HG02970 (cell line): Measurements from ENCODE around the gene MTO1.
"Not testable (repeated sequence)": the region's sequence is repeated elsewhere in the genome, so short reads cannot be mapped to it uniquely, and the experiment has no call there.

Source experiments
- ATAC-seq: cut with Tn5 transposase; IDR thresholded peaks from one replicate; pipeline ENCODE4 v1.9.1; 2021; ENCODE audit warnings: mild to moderate bottlenecking, moderate library complexity, moderate number of reproducible peaks; ENCODE audit not compliant: unreplicated experiment, low FRiP score

Gene MTO1

DNA sequence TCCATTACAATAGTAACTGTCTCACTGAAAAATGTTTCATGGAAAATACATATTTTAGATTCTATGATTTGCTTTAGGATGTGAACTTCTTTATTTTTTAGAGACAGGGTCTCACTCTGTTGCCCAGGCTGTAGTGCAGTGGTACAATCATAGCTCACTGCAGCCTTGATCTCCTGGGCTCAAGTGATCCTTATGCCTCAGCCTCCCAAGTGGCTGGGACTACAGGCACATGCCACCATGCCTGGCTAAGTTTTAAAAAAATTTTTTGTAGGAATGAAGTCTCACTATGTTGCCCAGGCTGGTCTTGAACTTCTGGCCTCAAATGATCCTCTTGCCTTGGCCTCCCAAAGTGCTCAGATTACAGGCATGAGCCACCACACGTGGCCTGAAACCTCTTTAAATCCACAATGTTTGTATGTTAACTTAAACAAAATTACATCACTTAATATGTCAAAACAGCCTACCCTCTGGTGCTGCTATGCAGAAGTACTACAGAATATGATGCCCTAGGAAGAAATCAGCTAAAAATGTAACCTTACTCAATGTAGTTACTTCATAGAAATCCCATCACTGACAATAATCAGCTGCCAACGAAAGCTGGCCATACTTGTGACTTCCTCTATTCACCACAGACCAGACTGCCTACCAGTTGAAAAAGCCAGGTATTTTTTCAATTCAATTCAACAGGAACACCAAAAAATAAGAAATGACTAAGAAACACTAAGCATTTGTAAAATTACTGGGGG lies 41.7 kb downstream of the MTO1 start:
- ATAC-seq: no peak

DNA sequence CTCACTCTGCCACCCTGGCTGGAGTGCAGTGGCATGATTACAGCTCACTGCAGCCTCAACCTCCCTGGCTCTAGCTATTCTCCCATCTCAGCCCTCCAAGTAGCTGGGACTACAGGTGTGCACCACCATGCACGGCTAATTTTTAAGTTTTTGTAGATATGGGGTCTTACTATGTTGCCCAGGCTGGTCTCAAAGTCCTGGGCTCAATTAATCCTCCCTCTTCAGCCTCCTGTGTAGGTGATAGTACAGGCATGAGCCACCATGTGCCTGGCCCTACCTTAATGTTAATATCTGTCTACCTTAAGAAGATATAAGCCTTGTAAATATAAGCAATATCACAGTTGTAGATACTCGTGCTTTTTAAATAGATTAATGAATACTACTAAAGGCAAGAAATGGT lies 42.6 kb downstream of the MTO1 start:
- no peak for ATAC-seq

DNA sequence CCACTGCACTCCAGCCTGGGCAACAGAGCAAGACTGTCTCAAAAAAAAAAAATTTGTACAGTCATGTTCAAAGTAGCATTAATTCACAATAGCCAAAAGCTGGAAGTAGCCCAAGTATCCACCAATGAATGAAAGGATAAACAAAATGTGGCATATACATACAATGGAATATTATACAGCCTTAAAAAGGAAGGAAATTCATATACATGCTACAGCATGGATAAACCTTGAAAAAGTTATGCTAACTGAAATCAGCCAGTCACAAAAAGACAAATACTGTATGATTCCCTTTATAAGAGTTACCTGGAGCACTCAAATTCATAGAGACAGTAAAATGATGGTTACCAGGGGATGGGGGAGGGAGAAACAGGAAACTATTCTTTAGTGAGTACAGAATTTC lies 43.6 kb downstream of the MTO1 start:
- no peak for ATAC-seq

DNA sequence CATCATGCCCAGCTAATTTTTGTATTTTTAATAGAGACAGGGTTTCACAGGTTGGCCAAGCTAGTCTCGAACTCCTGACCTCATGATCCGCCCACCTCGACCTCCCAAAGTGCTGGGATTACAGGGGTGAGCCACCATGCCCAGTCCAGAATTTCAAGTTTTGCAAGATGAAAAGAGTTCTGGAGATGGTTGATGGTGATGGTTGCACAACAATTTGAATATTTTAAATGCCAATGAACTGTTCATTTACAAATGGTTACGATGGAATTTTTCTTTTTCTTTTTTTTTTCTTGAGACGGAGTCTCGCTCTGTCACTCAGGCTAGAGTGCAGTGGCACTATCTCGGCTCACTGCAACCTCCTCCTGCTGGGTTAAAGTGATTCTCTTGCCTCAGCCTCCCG lies 44.2 kb downstream of the MTO1 start:
- not testable (repeated sequence) for ATAC-seq

DNA sequence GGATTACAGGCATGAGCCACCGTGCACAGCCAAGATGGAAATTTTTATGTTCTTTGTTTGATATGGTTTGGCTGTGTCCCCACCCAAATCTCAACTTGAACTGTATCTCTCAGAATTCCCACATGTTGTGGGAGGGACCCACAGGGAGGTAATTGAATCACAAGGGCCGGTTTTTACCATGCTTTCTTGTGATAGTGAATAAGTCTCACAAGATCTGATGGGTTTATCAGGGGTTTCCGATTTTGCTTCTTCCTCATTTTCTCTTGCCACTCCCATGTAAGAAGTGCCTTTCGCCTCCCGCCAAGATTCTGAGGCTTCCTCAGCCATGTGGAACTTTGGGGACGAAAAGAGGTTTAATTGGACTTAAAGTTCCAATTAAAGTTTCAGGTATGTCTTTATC lies 44.7 kb downstream of the MTO1 start:
- ATAC-seq: no peak

DNA sequence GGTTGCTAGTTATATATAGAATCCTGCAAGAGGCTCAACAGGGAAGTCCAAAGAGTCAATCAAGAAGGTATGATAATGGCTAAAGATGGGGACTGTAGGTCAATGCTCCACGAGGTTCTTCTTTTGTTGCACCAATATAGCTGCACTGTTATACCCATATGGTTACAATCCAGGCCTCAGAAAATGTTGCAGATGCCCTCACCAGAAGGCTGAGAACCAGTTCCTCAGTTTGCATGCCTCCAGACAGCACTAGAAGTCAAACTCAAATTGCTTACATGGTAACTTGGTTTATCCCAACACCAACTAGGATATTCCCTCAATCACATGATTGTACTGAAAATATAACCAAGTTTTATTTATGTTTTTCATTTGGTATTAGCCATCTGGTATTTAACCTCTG lies 47.2 kb downstream of the MTO1 start:
- ATAC-seq: no peak

DNA sequence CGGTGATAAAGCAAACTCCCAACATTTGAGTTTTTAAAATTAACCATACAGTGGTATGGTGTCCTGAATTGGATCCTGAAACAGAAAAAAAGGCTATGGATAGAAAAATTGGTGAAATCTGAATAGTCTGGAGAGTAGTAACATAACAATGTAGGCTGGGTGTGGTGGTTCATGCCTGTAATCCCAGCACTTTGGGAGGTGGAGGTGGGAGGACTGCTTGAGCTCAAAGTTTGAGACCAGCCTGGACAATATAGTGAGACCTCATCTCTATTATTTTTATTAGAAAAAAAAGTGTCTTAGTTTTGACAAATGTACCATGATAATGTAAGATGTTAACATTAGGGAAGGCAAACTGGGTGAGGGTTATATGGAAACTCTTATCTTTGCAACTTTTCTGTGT lies 48.3 kb downstream of the MTO1 start:
- no peak for ATAC-seq

DNA sequence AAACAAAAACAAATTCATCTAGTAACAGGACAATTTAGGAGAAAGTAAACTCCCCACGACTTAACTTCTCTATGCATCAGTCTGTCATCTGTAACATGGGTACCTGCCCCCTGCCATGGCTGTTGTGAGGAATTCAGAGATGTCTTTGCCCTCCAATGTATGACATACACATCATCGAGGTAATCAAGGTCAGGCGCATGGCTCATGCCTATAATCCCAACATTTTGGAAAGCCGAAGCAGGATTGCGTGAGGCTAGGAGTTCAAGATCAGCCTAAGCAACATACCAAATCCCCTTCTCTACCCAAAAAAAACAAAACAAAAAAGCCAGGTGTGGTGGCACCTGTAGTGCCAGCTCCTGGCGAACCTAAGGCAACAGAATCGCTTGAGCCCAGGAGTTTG lies 50.3 kb downstream of the MTO1 start:
- ATAC-seq: no peak

DNA sequence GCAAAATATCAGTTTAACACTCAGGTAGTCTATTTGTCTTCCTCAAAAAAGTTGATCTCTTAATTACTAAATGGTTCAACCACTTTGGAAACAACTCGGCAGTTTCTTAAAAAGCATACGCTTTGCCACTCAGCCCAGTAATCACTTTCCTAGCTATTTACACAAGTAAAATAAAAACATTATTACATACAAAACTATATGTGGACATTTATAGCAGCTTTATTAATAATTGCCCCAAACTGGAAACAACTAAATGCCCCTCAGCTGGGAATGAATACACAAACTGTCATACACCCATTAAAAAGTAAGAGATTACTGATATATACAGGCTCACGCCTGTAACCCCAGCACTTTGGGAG lies 51.9 kb downstream of the MTO1 start:
- no peak for ATAC-seq

DNA sequence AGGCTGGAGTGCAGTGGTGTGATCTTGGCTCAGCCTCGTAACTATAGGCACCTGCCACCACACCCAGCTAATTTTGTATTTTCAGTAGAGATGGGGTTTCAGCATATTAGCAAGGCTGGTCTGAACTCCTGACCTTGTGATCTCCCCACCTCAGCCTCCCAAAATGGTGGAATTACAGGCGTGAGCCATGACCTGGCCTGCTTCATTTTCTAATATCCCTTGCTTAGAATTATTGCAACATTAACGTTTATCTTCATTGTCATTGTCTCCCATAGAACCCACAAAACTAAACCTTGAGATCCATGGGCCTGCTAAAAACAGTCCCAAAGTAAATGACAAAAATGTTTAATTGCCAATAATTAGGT lies 53.2 kb downstream of the MTO1 start:
- no peak for ATAC-seq

DNA sequence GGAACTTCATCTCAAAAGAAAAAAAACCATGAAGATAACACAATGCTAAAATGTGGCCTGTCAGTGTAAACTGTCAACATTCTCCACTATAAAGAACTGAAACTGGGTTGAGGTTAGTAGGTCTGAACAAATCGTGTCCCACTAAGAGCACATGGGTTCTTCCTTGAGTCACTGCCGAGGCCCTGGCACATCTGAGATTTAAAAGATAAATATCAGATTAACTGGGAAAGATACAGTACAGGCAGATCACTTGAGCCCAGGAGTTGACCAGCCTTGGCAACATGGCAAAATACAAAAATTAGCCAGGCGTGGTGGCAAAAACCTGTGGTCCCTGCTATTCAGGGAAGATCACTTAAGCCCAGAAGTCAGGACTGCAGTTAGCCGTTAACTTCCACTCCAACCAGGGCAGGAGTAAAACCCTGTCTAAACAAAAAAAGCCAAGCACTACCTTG lies 53.7 kb downstream of the MTO1 start:
- ATAC-seq: no peak

DNA sequence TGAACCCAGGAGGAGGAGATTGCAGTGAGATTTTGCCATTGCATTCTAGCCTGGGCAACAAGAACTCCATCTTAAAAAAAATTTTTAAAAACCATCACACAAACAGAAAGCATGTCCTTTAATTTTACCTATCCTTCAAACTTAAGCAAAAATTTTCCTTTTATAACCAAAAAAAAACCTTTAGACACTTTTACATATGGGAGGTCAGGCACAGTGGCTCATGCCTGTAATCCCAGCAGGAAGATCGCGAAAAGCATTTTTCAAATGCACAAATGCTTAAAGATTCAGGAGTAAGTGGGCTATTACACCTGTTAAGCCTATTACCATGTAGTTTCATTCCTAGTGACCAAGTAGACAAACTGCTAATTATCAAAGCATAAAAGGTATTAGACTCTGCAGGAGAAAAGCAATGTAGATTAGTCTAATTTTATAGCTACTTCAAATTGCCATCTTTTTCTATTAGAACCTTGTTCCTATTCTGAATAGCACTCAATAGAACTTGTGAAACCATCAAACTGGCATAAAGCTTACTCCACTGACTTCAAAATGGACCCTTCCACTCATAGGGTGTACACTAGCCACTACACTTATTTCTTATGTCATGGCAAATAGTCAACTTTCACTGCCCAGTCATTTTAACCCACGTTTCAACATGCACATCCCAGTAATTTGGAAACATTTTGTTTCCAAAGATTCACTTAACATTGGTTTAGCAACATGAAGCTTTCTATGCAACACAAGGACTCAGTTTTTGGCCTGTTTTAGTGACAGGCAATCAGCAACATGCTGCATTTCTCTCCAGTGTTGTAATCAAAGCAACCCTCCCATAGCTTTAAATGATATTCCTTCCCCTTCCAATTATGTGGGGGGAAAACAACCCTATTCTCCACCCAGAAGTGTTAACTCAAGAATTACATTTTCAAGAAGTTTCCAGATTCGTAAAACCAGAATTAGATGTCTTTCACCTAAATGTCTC lies 55.3 kb downstream of the MTO1 start:
- no peak for ATAC-seq

DNA sequence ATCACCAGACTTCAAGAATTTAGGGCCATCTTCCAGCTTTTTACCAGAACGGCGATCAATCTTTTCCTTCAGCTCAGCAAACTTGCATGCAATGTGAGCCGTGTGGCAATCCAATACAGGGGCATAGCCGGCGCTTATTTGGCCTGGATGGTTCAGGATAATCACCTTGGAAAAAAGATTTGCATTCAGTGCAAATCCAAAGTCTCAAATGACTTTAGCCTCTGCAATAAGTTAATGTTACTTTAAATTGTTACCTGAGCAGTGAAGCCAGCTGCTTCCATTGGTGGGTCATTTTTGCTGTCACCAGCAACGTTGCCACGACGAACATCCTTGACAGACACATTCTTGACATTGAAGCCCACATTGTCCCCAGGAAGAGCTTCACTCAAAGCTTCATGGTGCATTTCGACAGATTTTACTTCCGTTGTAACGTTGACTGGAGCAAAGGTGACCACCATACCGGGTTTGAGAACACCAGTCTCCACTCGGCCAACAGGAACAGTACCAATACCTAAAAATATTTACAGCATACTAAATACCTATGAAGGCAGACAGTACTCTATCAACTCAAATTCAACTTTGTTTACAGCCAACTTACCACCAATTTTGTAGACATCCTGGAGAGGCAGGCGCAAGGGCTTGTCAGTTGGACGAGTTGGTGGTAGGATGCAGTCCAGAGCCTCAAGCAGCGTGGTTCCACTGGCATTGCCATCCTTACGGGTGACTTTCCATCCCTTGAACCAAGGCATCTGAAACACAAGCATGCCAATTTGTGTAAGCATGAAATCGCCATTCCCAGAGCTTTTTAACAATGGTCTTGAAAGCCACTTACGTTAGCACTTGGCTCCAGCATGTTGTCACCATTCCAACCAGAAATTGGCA lies 56.8 kb downstream of the MTO1 start:
- ATAC-seq: not testable (repeated sequence)

DNA sequence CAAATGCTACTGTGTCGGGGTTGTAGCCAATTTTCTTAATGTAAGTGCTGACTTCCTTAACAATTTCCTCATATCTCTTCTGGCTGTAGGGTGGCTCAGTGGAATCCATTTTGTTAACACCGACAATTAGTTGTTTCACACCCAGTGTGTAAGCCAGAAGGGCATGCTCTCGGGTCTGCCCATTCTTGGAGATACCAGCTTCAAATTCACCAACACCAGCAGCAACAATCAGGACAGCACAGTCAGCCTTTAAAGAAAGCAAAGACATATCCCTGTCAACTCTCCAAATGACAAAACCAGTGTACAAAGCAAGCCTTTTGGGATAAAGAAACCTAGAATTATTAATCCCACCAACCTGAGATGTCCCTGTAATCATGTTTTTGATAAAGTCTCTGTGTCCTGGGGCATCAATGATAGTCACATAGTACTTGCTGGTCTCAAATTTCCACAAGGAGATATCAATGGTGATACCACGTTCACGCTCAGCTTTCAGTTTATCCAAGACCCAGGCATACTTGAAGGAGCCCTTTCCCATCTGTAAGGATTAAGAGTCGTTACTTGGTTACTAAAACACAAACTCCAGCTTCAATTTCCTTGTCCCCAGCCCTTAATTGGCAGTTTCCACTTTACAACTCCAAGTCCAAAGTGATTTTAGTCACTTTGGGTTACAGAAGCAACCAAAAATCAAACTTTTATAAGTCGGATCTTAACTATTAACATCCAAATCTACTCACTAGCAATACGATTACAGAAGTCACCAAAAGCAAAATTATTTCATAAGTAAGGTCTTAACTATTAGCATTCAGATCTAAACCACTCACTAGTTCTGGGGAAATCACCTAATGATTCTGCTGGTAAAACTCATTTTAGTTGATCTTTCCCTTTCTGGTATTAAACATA lies 57.7 kb downstream of the MTO1 start:
- ATAC-seq: not testable (repeated sequence)

DNA sequence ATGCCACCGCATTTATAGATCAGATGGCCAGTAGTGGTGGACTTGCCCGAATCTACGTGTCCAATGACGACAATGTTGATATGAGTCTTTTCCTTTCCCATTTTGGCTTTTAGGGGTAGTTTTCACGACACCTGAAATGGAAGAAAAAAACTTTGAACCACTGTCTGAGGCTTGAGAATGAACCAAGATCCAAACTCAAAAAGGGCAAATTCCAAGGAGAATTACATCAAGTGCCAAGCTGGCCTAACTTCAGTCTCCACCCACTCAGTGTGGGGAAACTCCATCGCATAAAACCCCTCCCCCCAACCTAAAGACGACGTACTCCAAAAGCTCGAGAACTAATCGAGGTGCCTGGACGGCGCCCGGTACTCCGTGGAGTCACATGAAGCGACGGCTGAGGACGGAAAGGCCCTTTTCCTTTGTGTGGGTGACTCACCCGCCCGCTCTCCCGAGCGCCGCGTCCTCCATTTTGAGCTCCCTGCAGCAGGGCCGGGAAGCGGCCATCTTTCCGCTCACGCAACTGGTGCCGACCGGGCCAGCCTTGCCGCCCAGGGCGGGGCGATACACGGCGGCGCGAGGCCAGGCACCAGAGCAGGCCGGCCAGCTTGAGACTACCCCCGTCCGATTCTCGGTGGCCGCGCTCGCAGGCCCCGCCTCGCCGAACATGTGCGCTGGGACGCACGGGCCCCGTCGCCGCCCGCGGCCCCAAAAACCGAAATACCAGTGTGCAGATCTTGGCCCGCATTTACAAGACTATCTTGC lies 58.6 kb downstream of the MTO1 start:
- ATAC-seq: no peak

DNA sequence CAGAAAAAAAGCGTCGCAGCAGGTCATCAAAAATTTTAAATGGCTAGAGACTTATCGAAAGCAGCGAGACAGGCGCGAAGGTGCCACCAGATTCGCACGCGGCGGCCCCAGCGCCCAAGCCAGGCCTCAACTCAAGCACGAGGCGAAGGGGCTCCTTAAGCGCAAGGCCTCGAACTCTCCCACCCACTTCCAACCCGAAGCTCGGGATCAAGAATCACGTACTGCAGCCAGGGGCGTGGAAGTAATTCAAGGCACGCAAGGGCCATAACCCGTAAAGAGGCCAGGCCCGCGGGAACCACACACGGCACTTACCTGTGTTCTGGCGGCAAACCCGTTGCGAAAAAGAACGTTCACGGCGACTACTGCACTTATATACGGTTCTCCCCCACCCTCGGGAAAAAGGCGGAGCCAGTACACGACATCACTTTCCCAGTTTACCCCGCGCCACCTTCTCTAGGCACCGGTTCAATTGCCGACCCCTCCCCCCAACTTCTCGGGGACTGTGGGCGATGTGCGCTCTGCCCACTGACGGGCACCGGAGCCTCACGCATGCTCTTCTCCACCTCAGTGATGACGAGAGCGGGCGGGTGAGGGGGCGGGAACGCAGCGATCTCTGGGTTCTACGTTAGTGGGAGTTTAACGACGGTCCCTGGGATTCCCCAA lies 59.3 kb downstream of the MTO1 start, which contains the start of gene EEF1A1:
EEF1A1 (minus strand) TSS at position 345 of the 663 bp plus-strand sequence. CDS start 1,006 bp downstream, outside the sequence.
- peak; percentile 72 for ATAC-seq

DNA sequence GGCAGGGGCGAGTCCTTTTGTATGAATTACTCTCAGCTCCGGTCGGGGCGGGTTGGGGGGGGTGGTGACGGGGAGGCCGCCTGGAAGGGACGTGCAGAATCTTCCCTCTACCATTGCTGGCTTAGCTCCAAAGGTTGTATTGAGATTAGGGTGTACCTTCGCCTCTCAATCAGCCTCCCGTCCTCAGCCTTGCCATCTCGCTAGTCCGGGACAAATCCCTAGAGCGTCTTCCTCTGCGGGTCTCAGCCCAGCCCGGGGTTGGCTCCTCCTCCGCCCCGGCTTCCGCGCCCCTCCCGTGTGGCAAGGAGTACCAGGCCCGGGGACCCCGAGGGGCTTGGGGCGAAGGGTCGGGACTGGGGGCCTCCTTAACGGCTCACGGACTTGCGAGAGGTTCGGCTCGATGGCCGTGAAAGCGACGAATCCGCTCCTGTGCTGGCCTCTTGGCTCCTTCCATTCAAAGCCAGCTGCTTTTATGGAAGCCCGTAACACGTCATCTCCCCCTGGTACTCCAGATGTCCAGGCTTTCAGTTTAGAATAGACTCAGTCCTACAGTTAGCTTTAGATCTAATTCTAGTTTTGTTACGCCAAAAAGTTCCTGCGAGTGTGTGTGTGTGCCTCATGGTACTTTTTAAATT lies 59.9 kb downstream of the MTO1 start:
- ATAC-seq: peak; percentile 29
